ENCODE results near the gene TNP1.

GRCh38 chr2:216903470-216903869 lies 43.6 kb upstream of the TNP1 start:
- TF ChIP-seq ZNF384 (IDR thresholded peaks at IDR 0.05) (no peak), FOXK2 (IDR thresholded peaks at IDR 0.05) (no peak), L3MBTL2 (conservative IDR thresholded peaks at IDR 0.05) (no peak), TARDBP (IDR thresholded peaks at IDR 0.05) (no peak), SP1 (IDR thresholded peaks at IDR 0.05) (no peak), NFRKB (IDR thresholded peaks at IDR 0.05) (no peak), PKNOX1 (IDR thresholded peaks at IDR 0.05) (no peak)
